SK-N-SH (cell line): Measurements from ENCODE around the gene RNU7-1. TPM values are rescaled to one million over a fixed set of nuclear protein-coding genes. Genes with fewer than 3 reads are reported as not detected.

Experiments
- CTCF ChIA-PET: fragments of 300-600, 350-600 bp; formaldehyde crosslinking; extraction: SDS; loops from one replicate; lab custom pipeline; 2021; lab: Yijun Ruan, JAX
- POLR2A ChIA-PET: fragments of 350-600 bp; sonication (Branson Sonifier 250); formaldehyde crosslinking; extraction: SDS; loops from one replicate; lab custom pipeline; 2020; ENCODE audit warnings: antibody characterized with exemption, inconsistent platforms; lab: Yijun Ruan, JAX
- DNase-seq: peaks from one replicate; pipeline ENCODE4 v3.0.0; 2012
- H2AFZ ChIP-seq: fragments of 200-600 bp; sonication (generic); 2 replicates; pipeline ENCODE4 v1.8.1; 2016; ENCODE audit warnings: antibody characterized with exemption, mild to moderate bottlenecking, low read depth
- H3F3A ChIP-seq: fragments of 200-600 bp; sonication (generic); replicated peaks from 2 replicates; pipeline ENCODE3; 2016; ENCODE audit warnings: antibody characterized with exemption, mild to moderate bottlenecking; ENCODE audit not compliant: insufficient read depth
- H3K27ac ChIP-seq, 2 experiments: fragments of 200-500 bp in 1 of 2; fragments of 200-600 bp in 1 of 2; sonication (Bioruptor generic) in 1 of 2; sonication (generic), shearing (Covaris generic) in 1 of 2; 2 replicates each; pipeline versions ENCODE4 v1.5.1 to v1.6.1; 2014 to 2016; ENCODE audit warnings: low read depth in 2 of 2, inconsistent platforms in 1 of 2, low read length in 1 of 2, mild to moderate bottlenecking in 1 of 2, mixed read lengths in 1 of 2
- H3K27me3 ChIP-seq: fragments of 200-600 bp; sonication (generic), shearing (Covaris generic); 2 replicates; pipeline ENCODE4 v1.6.1; 2016; ENCODE audit warnings: mixed run types; ENCODE audit not compliant: insufficient read depth
- H3K36me3 ChIP-seq, 2 experiments: fragments of 200-500 bp in 1 of 2; fragments of 200-600 bp in 1 of 2; sonication (Bioruptor generic) in 1 of 2; sonication (generic) in 1 of 2; replicated peaks in 1 of 2; 2 replicates each; pipeline versions ENCODE3 to v1.5.1; 2014 to 2016; ENCODE audit warnings: low read length in 1 of 2, mild to moderate bottlenecking in 1 of 2; ENCODE audit not compliant: insufficient read depth in 2 of 2, control insufficient read depth in 1 of 2
- H3K4me1 ChIP-seq, 2 experiments: fragments of 200-500 bp in 1 of 2; fragments of 200-600 bp in 1 of 2; sonication (Bioruptor generic) in 1 of 2; sonication (generic), shearing (Covaris generic) in 1 of 2; 2 replicates each; pipeline versions ENCODE4 v1.5.1 to v1.6.1; 2014 to 2016; ENCODE audit warnings: low read depth in 1 of 2, low read length in 1 of 2, mixed run types in 1 of 2; ENCODE audit not compliant: insufficient read depth in 2 of 2, control insufficient read depth in 1 of 2
- H3K4me2 ChIP-seq: fragments of 200-600 bp; sonication (generic), shearing (Covaris generic); 2 replicates; pipeline ENCODE4 v1.6.1; 2017; ENCODE audit warnings: mixed run types
- H3K4me3 ChIP-seq, 2 experiments: fragments of 200-500 bp in 1 of 2; fragments of 200-600 bp in 1 of 2; sonication (Bioruptor generic) in 1 of 2; sonication (generic), shearing (Covaris generic) in 1 of 2; 2 replicates each; pipeline versions ENCODE4 v1.5.1 to v1.8.1; 2014 to 2016; ENCODE audit warnings: low read depth in 2 of 2, inconsistent platforms in 1 of 2, low read length in 1 of 2, mild to moderate bottlenecking in 1 of 2, mixed read lengths in 1 of 2, moderate library complexity in 1 of 2
- H3K79me2 ChIP-seq: fragments of 200-600 bp; sonication (generic); 2 replicates; pipeline ENCODE4 v1.8.1; 2017; ENCODE audit warnings: mild to moderate bottlenecking; ENCODE audit not compliant: insufficient read depth
- H3K9ac ChIP-seq: fragments of 200-600 bp; sonication (generic); 2 replicates; pipeline ENCODE4 v1.6.1; 2017; ENCODE audit warnings: mixed run types
- H3K9me2 ChIP-seq: fragments of 200-600 bp; sonication (generic); 2 replicates; pipeline ENCODE4 v1.6.1; 2017; ENCODE audit warnings: mixed run types
- H3K9me3 ChIP-seq: fragments of 200-600 bp; sonication (generic); 2 replicates; pipeline ENCODE4 v1.6.1; 2017; ENCODE audit warnings: mixed run types, mild to moderate bottlenecking, moderate library complexity
- H4K20me1 ChIP-seq: fragments of 200-600 bp; sonication (generic); 2 replicates; pipeline ENCODE4 v1.6.1; 2017; ENCODE audit warnings: mild to moderate bottlenecking, mixed run types; ENCODE audit not compliant: insufficient read depth
- CHD2 ChIP-seq: fragments of 150-350 bp; IDR thresholded peaks from 2 replicates; pipeline ENCODE4 v1.6.1; 2018; ENCODE audit warnings: low read length; ENCODE audit not compliant: partially characterized antibody
- ELF1 ChIP-seq: IDR thresholded peaks from 2 replicates; pipeline ENCODE4 v1.4.0; 2012
- EZH2phosphoT487 ChIP-seq: fragments of 200-600 bp; sonication (generic); IDR thresholded peaks from 2 replicates; pipeline ENCODE4 v1.6.1; 2017; ENCODE audit warnings: low read depth, mixed run types, mild to moderate bottlenecking, antibody characterized with exemption, moderate library complexity, borderline replicate concordance
- FOXM1 ChIP-seq: IDR thresholded peaks from 2 replicates; pipeline ENCODE4 v1.4.0; 2012; ENCODE audit warnings: low read depth, mild to moderate bottlenecking
- GABPA ChIP-seq: IDR thresholded peaks from 2 replicates; pipeline ENCODE4 v1.4.0; 2012; ENCODE audit warnings: low read depth, mild to moderate bottlenecking
- GATA2 ChIP-seq: sonication (generic); formaldehyde crosslinking; IDR thresholded peaks from 2 replicates; pipeline ENCODE4 v1.5.0; 2020; ENCODE audit warnings: mild to moderate bottlenecking, missing genetic modification reagents
- JUND ChIP-seq: IDR thresholded peaks from 2 replicates; pipeline ENCODE4 v1.4.0; 2012
- NFIC ChIP-seq: IDR thresholded peaks from 2 replicates; pipeline ENCODE4 v1.4.0; 2012; ENCODE audit warnings: borderline replicate concordance
- NRF1 ChIP-seq: IDR thresholded peaks from 2 replicates; pipeline ENCODE4 v1.6.1; 2012; ENCODE audit warnings: low read depth, mild to moderate bottlenecking, low read length
- RAD21 ChIP-seq: IDR thresholded peaks from 2 replicates; pipeline ENCODE4 v1.6.1; 2012; ENCODE audit warnings: mild to moderate bottlenecking, low read length
- RCOR1 ChIP-seq: fragments of 150-350 bp; IDR thresholded peaks from 2 replicates; pipeline ENCODE4 v1.6.1; 2017; ENCODE audit warnings: antibody characterized with exemption, low read length
- RFX5 ChIP-seq: IDR thresholded peaks from 2 replicates; pipeline ENCODE4 v1.6.1; 2012; ENCODE audit warnings: mild to moderate bottlenecking, improper control_type of control experiment, low read length
- TAF1 ChIP-seq: IDR thresholded peaks from 2 replicates; pipeline ENCODE4 v1.6.1; 2012; ENCODE audit warnings: low read depth, mild to moderate bottlenecking, low read length, moderate library complexity, borderline replicate concordance
- TCF12 ChIP-seq: IDR thresholded peaks from 2 replicates; pipeline ENCODE4 v1.4.0; 2012
- YY1 ChIP-seq: IDR thresholded peaks from 2 replicates; pipeline ENCODE4 v1.4.0; 2012; ENCODE audit warnings: low read depth, mild to moderate bottlenecking
- WGBS: methylation state at CpG from one replicate; pipeline ENCODE4 v1.1.6; 2017; ENCODE audit warnings: low lambda C conversion rate; 5-methylcytosine and 5-hydroxymethylcytosine counted together
- polyA plus RNA-seq, 3 experiments: library from polyadenylated mRNA; depleted of rRNA; stranded (reverse); fragments of >200 nt; gene quantifications; 2 replicates each; pipeline ENCODE4 v1.2.3, GENCODE V29; 2012
- TF ChIP-seq, protein P1 (sequence below): fragments of 150-350 bp; IDR thresholded peaks from 2 replicates; pipeline ENCODE4 v1.6.1; 2016; ENCODE audit warnings: mild to moderate bottlenecking, low read depth, low read length
- TF ChIP-seq, protein P2 (sequence below): fragments of 150-350 bp; IDR thresholded peaks from 2 replicates; pipeline ENCODE4 v1.6.1; 2017; ENCODE audit warnings: antibody characterized with exemption, low read length, low read depth, borderline replicate concordance
- TF ChIP-seq, protein P3 (sequence below): IDR thresholded peaks from 2 replicates; pipeline ENCODE4; 2012
- TF ChIP-seq, protein P4 (sequence below): fragments of 200-600 bp; sonication (generic); IDR thresholded peaks from 2 replicates; pipeline ENCODE4 v1.6.1; 2017; ENCODE audit warnings: antibody characterized with exemption, mild to moderate bottlenecking, moderate library complexity
- TF ChIP-seq, protein P5 (sequence below): IDR thresholded peaks from 2 replicates; pipeline ENCODE4 v1.4.0; 2012; ENCODE audit warnings: low read depth, borderline replicate concordance

The RNU7-1 gene
- polyA plus RNA-seq, 1 of the 3 experiments (the other 2 are of a cell fraction) = not detected

DNA sequence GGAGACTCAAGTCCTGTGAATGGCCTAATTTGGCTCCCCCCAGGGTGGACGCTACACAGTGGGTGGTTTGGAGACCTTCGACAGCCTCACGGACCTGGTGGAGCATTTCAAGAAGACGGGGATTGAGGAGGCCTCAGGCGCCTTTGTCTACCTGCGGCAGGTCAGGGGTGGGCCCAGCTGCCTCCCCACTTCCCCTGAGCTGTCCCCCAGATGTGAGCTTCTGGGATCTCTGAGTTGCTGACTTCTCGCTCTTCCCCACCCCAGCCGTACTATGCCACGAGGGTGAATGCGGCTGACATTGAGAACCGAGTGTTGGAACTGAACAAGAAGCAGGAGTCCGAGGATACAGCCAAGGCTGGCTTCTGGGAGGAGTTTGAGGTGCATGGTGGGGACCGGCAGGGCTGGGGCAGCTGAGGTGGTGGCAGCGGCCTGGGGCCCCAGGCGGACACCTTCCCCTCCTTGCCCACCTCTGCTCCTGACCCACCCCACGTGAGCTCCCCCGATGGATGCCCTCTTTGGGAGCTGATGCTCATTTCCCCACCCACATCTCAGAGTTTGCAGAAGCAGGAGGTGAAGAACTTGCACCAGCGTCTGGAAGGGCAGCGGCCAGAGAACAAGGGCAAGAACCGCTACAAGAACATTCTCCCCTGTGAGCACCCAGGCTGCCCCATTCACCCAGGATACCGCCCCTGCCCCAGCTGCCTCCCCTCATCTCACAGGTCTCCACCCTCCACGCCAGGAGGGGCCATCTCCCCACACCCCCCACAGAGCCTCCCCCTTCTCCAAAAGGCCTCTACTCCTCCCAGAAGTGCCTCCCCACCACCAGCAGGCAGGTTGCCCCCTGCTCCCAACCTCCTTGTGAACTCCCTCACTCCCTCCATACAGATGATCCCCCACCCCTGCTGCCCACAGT lies 11.7 kb downstream of the RNU7-1 start:
- POLR2A ChIA-PET = no interaction called here
- H3K27me3 ChIP-seq = no peaks in the 10 kb centered on the region
- H3K4me3 ChIP-seq = no peak overlapping the region
- no peaks in the 10 kb centered on the region for H3K36me3 ChIP-seq
- H3K79me2 ChIP-seq = no peaks in the 10 kb centered on the region
- WGBS = 80% methylated on average over 16 of the region's 22 CpGs
- H4K20me1 ChIP-seq = no peaks in the 10 kb centered on the region
- no peak overlapping the region for H3K27ac ChIP-seq
- DNase-seq = peak; percentile 21
- no peaks in the 10 kb centered on the region for H3K4me1 ChIP-seq
- no peaks in the 10 kb centered on the region for H3K9me2 ChIP-seq
- no peak overlapping the region for H3K4me2 ChIP-seq
- H2AFZ ChIP-seq = no peak overlapping the region
- TF ChIP-seq, protein P1, sequence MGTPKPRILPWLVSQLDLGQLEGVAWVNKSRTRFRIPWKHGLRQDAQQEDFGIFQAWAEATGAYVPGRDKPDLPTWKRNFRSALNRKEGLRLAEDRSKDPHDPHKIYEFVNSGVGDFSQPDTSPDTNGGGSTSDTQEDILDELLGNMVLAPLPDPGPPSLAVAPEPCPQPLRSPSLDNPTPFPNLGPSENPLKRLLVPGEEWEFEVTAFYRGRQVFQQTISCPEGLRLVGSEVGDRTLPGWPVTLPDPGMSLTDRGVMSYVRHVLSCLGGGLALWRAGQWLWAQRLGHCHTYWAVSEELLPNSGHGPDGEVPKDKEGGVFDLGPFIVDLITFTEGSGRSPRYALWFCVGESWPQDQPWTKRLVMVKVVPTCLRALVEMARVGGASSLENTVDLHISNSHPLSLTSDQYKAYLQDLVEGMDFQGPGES = no peak
- TF ChIP-seq FOXM1 (no peak), TCF12 (no peak), TAF1 (no peak), GATA2 (CRISPR knock-in tag) (no peak), GABPA (no peak), CHD2 (no peak), NRF1 (no peak), NFIC (no peak), JUND (no peak), RFX5 (no peak), RAD21 (no peak), RCOR1 (no peak), YY1 (no peak), EZH2phosphoT487 (no peak), ELF1 (no peak)
- TF ChIP-seq, protein P2, sequence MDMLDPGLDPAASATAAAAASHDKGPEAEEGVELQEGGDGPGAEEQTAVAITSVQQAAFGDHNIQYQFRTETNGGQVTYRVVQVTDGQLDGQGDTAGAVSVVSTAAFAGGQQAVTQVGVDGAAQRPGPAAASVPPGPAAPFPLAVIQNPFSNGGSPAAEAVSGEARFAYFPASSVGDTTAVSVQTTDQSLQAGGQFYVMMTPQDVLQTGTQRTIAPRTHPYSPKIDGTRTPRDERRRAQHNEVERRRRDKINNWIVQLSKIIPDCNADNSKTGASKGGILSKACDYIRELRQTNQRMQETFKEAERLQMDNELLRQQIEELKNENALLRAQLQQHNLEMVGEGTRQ = no peak
- TF ChIP-seq, protein P3, sequence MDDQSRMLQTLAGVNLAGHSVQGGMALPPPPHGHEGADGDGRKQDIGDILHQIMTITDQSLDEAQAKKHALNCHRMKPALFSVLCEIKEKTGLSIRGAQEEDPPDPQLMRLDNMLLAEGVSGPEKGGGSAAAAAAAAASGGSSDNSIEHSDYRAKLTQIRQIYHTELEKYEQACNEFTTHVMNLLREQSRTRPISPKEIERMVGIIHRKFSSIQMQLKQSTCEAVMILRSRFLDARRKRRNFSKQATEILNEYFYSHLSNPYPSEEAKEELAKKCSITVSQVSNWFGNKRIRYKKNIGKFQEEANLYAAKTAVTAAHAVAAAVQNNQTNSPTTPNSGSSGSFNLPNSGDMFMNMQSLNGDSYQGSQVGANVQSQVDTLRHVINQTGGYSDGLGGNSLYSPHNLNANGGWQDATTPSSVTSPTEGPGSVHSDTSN = no peak
- TF ChIP-seq, protein P4, sequence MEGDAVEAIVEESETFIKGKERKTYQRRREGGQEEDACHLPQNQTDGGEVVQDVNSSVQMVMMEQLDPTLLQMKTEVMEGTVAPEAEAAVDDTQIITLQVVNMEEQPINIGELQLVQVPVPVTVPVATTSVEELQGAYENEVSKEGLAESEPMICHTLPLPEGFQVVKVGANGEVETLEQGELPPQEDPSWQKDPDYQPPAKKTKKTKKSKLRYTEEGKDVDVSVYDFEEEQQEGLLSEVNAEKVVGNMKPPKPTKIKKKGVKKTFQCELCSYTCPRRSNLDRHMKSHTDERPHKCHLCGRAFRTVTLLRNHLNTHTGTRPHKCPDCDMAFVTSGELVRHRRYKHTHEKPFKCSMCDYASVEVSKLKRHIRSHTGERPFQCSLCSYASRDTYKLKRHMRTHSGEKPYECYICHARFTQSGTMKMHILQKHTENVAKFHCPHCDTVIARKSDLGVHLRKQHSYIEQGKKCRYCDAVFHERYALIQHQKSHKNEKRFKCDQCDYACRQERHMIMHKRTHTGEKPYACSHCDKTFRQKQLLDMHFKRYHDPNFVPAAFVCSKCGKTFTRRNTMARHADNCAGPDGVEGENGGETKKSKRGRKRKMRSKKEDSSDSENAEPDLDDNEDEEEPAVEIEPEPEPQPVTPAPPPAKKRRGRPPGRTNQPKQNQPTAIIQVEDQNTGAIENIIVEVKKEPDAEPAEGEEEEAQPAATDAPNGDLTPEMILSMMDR = no peak
- TF ChIP-seq, protein P5, sequence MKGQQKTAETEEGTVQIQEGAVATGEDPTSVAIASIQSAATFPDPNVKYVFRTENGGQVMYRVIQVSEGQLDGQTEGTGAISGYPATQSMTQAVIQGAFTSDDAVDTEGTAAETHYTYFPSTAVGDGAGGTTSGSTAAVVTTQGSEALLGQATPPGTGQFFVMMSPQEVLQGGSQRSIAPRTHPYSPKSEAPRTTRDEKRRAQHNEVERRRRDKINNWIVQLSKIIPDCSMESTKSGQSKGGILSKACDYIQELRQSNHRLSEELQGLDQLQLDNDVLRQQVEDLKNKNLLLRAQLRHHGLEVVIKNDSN = no peak
- H3F3A ChIP-seq = no peaks in the 10 kb centered on the region
- CTCF ChIA-PET = interaction anchor here (1.6 to 2.4 kb wide), 4 partner anchors 9 to 31 kb away, joined by 4 to 15 read pairs (median 4); no protein-coding TSS in a partner anchor
- H3K9me3 ChIP-seq = no peaks in the 10 kb centered on the region
- H3K9ac ChIP-seq = no peak overlapping the region
